HUES6 (cell line): ENCODE data around the gene FRK.

Experiments used
- H3K27ac ChIP-seq: 2 replicates; pipeline ENCODE4 v1.7.0; 2013; ENCODE audit warnings: low read depth, mild to moderate bottlenecking, low read length, inconsistent platforms
- H3K27me3 ChIP-seq: 2 replicates; pipeline ENCODE4 v1.6.1; 2013; ENCODE audit warnings: low read length; ENCODE audit not compliant: control insufficient read depth, insufficient read depth
- H3K36me3 ChIP-seq: 2 replicates; pipeline ENCODE4 v1.6.1; 2013; ENCODE audit warnings: low read length; ENCODE audit not compliant: control insufficient read depth, insufficient read depth
- H3K4me1 ChIP-seq: 2 replicates; pipeline ENCODE4 v1.6.1; 2013; ENCODE audit warnings: low read length; ENCODE audit not compliant: control insufficient read depth, insufficient read depth
- H3K4me3 ChIP-seq: 2 replicates; pipeline ENCODE4 v1.5.1; 2013; ENCODE audit warnings: low read depth, low read length
- H3K9ac ChIP-seq: one replicate; pipeline ENCODE4 v1.6.1; 2013; ENCODE audit warnings: mild to moderate bottlenecking, low read length
- H3K9me3 ChIP-seq: 2 replicates; pipeline ENCODE4 v1.6.1; 2013; ENCODE audit warnings: low read depth, low read length; ENCODE audit not compliant: control insufficient read depth, insufficient read depth

FRK gene

DNA sequence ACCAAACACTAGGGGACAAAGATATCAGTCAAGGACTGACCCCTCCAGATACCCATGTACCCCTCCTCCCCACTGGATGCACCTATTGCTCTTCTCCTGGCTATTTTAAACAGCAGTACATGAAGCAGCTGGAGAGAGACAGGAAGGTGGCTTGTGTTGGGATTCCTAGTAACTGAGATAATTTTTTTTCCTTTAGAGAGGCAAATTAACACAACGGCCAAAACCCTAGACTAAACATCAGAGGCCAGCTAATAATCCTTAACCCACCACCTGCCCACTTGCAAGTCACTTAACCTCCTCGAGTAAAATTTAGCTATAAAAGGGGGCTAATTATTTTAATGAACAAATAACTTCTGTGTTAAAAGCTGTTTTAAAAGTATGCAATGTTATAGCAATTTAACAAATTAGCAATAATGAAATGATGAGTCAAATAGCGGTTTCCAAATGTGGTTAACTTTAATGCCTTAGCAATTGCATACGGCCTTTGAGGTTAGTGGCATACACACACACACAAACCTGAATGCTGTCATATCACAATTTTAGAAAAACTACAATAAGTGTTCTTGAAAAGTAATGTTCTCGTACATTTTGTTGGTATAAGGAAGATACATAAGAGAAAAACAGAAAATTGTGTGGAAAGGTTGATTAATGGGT is 151.7 kb downstream of the FRK start:
- no peaks in the 10 kb centered on the region for H3K9me3 ChIP-seq
- no peak overlapping the region for H3K9ac ChIP-seq
- H3K4me1 ChIP-seq = no peaks in the 10 kb centered on the region
- H3K27ac ChIP-seq = no peak overlapping the region
- no peaks in the 10 kb centered on the region for H3K36me3 ChIP-seq
- H3K27me3 ChIP-seq = no peaks in the 10 kb centered on the region
- no peak overlapping the region for H3K4me3 ChIP-seq

DNA sequence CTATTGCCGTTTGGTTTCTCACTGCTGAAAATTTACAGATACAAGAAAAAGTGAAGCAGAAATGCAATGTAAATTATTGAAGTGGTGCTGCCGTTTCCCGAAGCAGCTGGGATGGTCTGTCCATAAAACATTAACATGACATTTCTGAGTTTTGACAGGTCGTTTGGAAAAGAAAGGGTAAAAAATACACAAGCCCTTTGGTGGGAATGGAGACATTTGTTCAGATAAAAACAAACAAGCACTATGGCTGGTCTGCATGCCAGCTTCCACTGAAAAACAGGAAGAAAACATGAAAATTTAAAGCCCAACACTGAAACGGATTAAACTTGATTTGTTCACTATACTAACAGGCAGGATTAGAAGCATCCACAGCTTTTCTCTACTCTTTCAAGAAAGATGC is 155.2 kb downstream of the FRK start:
- no peaks in the 10 kb centered on the region for H3K9me3 ChIP-seq
- no peaks in the 10 kb centered on the region for H3K36me3 ChIP-seq
- H3K4me1 ChIP-seq = no peaks in the 10 kb centered on the region
- H3K9ac ChIP-seq = no peak overlapping the region
- no peaks in the 10 kb centered on the region for H3K27me3 ChIP-seq
- H3K4me3 ChIP-seq = no peak overlapping the region
- no peak overlapping the region for H3K27ac ChIP-seq

DNA sequence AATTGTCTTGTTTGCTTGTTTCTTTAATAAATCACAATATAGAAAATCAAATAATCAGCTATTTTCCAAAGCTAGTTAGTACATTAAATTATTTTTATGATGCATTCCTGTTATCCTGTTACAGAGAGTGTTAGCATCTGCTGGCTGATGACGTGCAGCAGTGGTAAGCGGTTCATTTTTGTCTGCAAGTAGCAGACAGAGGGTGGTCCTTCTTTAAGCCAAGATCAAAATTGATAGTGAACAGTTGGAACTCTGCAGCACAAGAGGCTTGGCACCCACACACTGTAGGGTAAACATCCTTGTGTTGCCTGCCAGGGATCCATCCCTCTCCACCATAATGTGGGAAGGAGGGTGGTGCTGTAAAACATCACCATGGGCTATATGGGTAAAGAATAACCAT is 158.3 kb downstream of the FRK start:
- H3K9me3 ChIP-seq = no peaks in the 10 kb centered on the region
- H3K9ac ChIP-seq = no peak overlapping the region
- H3K36me3 ChIP-seq = no peaks in the 10 kb centered on the region
- no peaks in the 10 kb centered on the region for H3K27me3 ChIP-seq
- no peaks in the 10 kb centered on the region for H3K4me1 ChIP-seq
- no peak overlapping the region for H3K4me3 ChIP-seq
- no peak overlapping the region for H3K27ac ChIP-seq

DNA sequence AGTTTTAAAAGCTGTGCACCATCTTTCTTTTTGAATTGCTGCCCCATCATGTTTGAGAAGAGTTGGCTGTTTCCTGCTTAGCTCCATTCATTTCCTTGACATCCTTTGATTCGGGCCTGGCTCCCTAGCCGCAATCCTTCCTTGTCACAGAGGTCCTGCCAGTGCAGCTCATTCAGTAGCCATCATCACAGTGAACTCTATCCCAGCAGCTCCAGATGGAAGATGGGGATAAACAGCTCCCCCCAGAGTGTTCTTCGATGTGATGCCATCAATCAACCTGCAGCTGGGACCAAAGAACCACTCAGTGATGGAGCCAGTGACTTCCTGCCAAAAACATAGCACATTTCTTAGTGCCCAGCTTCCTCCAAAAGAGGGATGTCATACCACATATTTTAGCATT is 158.8 kb downstream of the FRK start:
- Histone ChIP-seq H3K4me1 (no peaks in the 10 kb centered on the region), H3K9ac (no peak overlapping the region), H3K9me3 (no peaks in the 10 kb centered on the region), H3K27ac (no peak overlapping the region), H3K36me3 (no peaks in the 10 kb centered on the region), H3K27me3 (no peaks in the 10 kb centered on the region), H3K4me3 (no peak overlapping the region)

DNA sequence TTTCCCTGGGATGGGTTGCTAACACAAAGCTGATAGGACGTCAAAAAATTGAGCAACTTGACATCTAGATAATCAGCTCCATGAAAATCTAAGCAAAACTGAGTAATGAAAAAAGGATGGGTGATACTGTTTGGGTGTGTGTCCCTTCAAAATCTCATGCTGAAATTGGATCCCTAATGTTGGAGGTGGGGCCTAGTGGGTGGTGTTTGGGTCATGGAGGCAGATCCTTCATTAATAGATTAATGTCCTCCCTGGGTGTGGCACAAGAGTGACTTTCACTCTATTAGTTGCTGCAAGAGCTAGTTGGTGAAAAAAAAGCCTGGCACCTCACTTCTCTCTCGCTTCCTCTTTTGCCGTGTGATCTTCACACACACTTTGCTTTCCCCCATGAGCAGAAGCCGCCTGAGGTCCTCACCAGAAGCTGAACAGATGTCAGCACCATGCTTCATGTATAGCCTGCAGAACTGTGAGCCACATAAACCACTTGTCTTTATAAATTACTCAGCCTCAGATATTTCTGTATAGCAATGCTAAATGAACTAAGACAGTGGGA is 160.9 kb downstream of the FRK start:
- no peaks in the 10 kb centered on the region for H3K27me3 ChIP-seq

DNA sequence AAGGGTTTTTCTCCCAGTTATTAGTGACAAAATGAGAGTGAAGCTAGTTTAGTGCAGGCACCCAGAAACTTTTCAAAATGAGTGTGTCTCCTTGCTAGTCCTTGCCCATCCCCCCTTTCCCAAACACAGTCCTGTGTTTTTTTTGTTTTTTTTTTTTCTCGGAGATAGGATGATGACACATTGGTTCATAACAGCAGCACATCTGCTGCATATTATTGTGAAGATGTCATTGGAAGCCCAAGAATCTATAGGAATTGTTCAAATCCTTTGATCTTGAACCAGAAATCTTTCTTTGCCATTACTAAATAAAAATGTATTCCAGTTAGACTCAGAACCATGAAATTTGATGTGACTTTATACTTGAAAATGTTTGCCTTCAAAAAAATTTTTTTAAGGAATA is 162.4 kb downstream of the FRK start:
- H3K36me3 ChIP-seq = no peaks in the 10 kb centered on the region
- H3K9ac ChIP-seq = no peak overlapping the region
- no peak overlapping the region for H3K27ac ChIP-seq
- no peak overlapping the region for H3K4me3 ChIP-seq
- no peaks in the 10 kb centered on the region for H3K27me3 ChIP-seq
- H3K9me3 ChIP-seq = no peaks in the 10 kb centered on the region
- H3K4me1 ChIP-seq = no peaks in the 10 kb centered on the region

More for the DNA sequence above, 160.9 kb downstream of the FRK start:
- H3K9me3 ChIP-seq = no peaks in the 10 kb centered on the region
- H3K4me3 ChIP-seq = no peak overlapping the region
- no peak overlapping the region for H3K27ac ChIP-seq
- no peak overlapping the region for H3K9ac ChIP-seq
- no peaks in the 10 kb centered on the region for H3K4me1 ChIP-seq
- no peaks in the 10 kb centered on the region for H3K36me3 ChIP-seq

DNA sequence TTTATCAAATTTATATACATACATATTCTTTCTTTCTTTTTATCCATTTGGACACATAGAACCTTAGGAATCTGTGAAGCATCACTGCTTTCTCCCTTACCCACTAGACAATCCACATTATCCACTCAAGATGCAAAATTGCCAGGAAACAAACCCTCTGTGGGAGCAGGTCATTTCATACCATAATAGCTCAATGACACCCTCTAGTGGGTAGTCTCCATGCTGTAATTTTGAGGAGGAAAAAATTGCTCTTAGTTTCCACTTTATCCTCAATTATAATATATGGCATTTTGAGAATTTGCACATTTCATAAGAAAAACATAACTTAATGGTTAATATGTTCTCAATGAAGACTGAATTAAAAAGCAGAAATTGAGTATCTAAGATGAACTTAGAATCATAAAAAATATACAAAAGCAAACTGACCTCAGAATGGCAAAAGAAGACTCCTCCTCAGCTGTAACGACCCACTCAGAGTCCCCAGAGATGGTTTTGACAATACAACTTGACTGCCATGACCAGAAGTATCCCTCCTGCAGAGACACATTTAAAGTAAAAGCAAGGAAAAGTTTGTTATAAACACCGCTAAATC is 164.1 kb downstream of the FRK start:
- Histone ChIP-seq H3K36me3 (no peaks in the 10 kb centered on the region), H3K4me1 (no peaks in the 10 kb centered on the region), H3K27me3 (no peaks in the 10 kb centered on the region), H3K4me3 (no peak overlapping the region), H3K9me3 (no peaks in the 10 kb centered on the region), H3K27ac (no peak overlapping the region), H3K9ac (no peak overlapping the region)

DNA sequence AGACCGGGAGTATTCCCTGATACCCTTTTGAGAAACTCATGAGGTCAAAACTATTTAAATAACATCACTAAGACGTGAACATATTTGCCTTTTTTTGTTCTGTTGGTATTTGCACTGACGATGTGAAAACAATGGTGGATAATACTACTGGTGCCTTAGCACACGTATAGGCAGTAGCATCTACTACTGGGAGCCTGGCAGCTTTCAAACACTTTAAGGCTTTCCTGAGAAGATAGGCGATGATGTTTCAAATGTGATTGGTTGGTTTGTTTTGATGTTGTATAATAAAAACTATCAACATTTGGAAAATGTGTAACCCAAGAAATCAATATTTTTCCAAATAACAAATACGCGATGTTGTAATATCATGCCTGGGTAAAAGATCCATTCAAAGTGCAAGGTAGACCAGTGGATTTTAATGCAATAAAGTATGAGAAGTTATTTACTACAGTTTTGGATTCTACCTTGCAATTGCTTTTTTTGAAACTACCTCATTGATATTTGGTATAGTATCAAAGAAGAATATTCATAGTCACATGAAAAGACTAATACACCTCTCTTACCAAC is 166.2 kb downstream of the FRK start:
- no peak overlapping the region for H3K9ac ChIP-seq
- no peaks in the 10 kb centered on the region for H3K4me1 ChIP-seq
- no peak overlapping the region for H3K4me3 ChIP-seq
- H3K36me3 ChIP-seq = no peaks in the 10 kb centered on the region
- no peaks in the 10 kb centered on the region for H3K27me3 ChIP-seq
- H3K9me3 ChIP-seq = no peaks in the 10 kb centered on the region
- no peak overlapping the region for H3K27ac ChIP-seq

DNA sequence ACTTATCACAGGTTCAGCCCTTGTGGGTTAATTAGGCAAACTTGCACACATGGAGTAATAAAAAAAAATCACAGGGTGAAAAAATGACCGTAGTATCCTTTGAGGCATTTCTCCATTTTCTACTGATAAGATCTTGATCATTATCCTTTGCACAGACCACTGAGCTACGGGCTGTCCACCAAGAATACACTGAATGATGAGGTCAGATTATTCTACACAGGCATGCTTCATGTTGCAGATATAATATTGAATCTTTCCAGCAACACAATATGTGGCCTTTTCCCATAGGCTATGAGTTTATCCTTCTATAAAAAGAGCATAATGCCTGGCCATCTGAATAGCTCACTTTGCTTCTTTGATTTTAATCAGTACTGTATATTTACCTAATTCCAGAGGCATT is 168.9 kb downstream of the FRK start:
- H3K9ac ChIP-seq = no peak overlapping the region
- no peaks in the 10 kb centered on the region for H3K27me3 ChIP-seq
- H3K36me3 ChIP-seq = no peaks in the 10 kb centered on the region
- H3K9me3 ChIP-seq = no peaks in the 10 kb centered on the region
- no peaks in the 10 kb centered on the region for H3K4me1 ChIP-seq
- H3K4me3 ChIP-seq = no peak overlapping the region
- H3K27ac ChIP-seq = no peak overlapping the region

DNA sequence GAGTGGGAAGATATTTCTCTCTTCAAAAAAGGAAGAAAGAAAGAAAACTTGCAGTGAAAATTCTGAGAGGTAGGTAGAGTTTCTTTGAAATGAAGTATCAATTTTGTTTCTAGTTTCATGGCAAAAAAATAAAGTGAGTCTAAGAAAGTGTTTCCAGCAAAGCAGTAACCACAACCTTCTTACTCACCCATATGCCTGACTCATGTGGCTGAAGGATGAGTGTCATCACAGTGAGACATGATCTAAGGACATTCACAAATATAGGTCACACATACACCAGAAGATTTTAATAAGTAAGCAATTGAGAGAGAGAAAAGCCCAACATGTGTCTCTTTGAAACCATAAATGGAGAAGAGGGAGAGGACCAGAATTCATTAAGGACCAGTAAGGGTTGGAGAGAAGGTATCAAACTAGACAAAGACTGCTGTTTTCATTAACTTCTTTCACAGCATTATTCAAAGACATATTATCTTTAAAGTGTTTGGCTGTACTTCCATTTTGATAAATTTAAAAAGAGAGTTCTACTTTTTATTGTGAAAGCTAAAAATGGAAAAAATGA is 169.5 kb downstream of the FRK start:
- Histone ChIP-seq H3K27ac (no peak overlapping the region), H3K9me3 (no peaks in the 10 kb centered on the region), H3K4me3 (no peak overlapping the region), H3K27me3 (no peaks in the 10 kb centered on the region), H3K36me3 (no peaks in the 10 kb centered on the region), H3K9ac (no peak overlapping the region), H3K4me1 (no peaks in the 10 kb centered on the region)

DNA sequence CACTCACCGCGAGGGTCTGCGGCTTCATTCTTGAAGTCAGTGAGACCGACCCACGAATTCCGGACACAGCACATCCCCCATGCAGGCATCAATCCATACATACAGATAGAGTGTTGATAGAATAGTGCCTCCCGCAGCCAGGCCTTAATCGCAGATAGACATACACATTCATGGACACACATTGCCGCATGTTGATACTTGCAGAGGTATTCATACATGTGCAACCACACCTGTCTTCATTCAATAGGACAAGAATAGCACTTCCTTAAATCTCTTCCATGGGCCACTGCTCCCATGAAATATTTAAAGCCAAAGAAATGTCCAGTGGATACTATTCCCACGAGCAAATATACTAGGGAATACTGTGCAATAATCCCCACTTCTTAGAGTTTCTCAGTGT is 170.5 kb downstream of the FRK start:
- no peaks in the 10 kb centered on the region for H3K4me1 ChIP-seq
- H3K36me3 ChIP-seq = no peaks in the 10 kb centered on the region
- H3K9ac ChIP-seq = no peak overlapping the region
- no peak overlapping the region for H3K4me3 ChIP-seq
- H3K27me3 ChIP-seq = no peaks in the 10 kb centered on the region
- H3K9me3 ChIP-seq = no peaks in the 10 kb centered on the region
- no peak overlapping the region for H3K27ac ChIP-seq
